Right lobe of liver (tissue), 6 donors: ENCODE results near the gene RHEBL1. TPM values are rescaled to one million over a fixed set of nuclear protein-coding genes. Genes with fewer than 3 reads are reported as not detected.

Experiments
- ATAC-seq, 4 donors: fragments of 200-7000 bp; cut with Tn5 transposase; one replicate each; pipeline ENCODE4 v1.9.1; 2020; ENCODE audit warnings: mild to moderate bottlenecking in 4 of 4, moderate library complexity in 4 of 4
- DNase-seq, 3 donors: peaks; one replicate each; pipeline ENCODE4 v3.0.0-alpha.2; 2020
- H3K27ac ChIP-seq, 3 donors: fragments of 200-600 bp; one replicate each; pipeline ENCODE4 v1.8.0; 2022
- H3K27me3 ChIP-seq, 2 donors: fragments of 200-600 bp; one replicate each; pipeline ENCODE4 v1.8.0; 2022
- H3K36me3 ChIP-seq, 4 donors: fragments of 200-600 bp; sonication (generic) in 1 of 4; one replicate each; pipeline versions ENCODE4 v1.5.1 to v1.8.0; 2017 to 2022; ENCODE audit warnings: control low read depth in 1 of 4
- H3K4me1 ChIP-seq, 4 donors: fragments of 200-600 bp; sonication (generic) in 1 of 4; one replicate each; pipeline versions ENCODE4 v1.5.1 to v1.8.0; 2017 to 2022; ENCODE audit warnings: control low read depth in 1 of 4
- H3K4me3 ChIP-seq, 3 donors: fragments of 200-600 bp; one replicate each; pipeline ENCODE4 v1.8.0; 2022
- H3K9me3 ChIP-seq, 4 donors: fragments of 200-600 bp; sonication (generic) in 1 of 4; one replicate each; pipeline versions ENCODE4 v1.5.1 to v1.8.0; 2017 to 2022; ENCODE audit warnings: control low read depth in 1 of 4
- POLR2A ChIP-seq: fragments of 450-650 bp; IDR thresholded peaks from one replicate; pipeline ENCODE4 v1.6.1; 2017; ENCODE audit warnings: antibody characterized with exemption, mild to moderate bottlenecking
- WGBS: methylation state at CpG from one replicate; pipeline ENCODE4 v1.1.6; 2018; ENCODE audit warnings: low coverage, low lambda C conversion rate; ENCODE audit not compliant: insufficient coverage; ENCODE audit errors: missing lambda C conversion rate; 5-methylcytosine and 5-hydroxymethylcytosine counted together
- intact Hi-C, 2 donors: fragments of 100-400 bp; cut with DNase I; formaldehyde crosslinking; loops; one replicate each; pipeline versions ENCODE4 v1.11.2 to v1.14.1; 2022
- long read RNA-seq: library from polyadenylated mRNA; unstranded; transcript quantifications from one replicate; pipeline ENCODE4 v2.0.0, GENCODE V29; 2019
- total RNA-seq, 6 experiments: library from RNA; depleted of rRNA in 2 of 6; stranded (reverse); fragments of >200 nt in 2 of 6; fragmentation: NEBNext Ultra II Directional in 3 of 6; extraction: Animal tissue kit (Norgen Biotek cat#: 25700) in 3 of 6; gene quantifications; one replicate each; pipeline versions ENCODE4 v1.1.0 to v1.2.4, GENCODE V29; 2016 to 2023
- TF ChIP-seq, protein P1 (sequence below), 4 donors: fragments of 200-600 bp in 3 of 4; fragments of 450-650 bp in 1 of 4; IDR thresholded peaks; one replicate each; pipeline versions ENCODE4 v1.5.1 to v1.8.0; 2016 to 2022; ENCODE audit warnings: antibody characterized with exemption in 4 of 4, mild to moderate bottlenecking in 2 of 4
- donor health status: DM: no; HTN: yes; CAD: no.
- donor health status: DM: no; HTN: no; CAD: no.
- donor health status: DM: no; HTN: no; CAD: no.
- donor health status: DM: no; HTN: yes; CAD: no.
- donor health status: DM: no; HTN: yes; CAD: no.

Gene RHEBL1, protein sequence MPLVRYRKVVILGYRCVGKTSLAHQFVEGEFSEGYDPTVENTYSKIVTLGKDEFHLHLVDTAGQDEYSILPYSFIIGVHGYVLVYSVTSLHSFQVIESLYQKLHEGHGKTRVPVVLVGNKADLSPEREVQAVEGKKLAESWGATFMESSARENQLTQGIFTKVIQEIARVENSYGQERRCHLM
- under 1 TPM in 5 of 6 experiments, not detected in 1; 0.17 to 0.60 (median 0.43) TPM for total RNA-seq
- long read RNA-seq, result 0 reads

GRCh38 chr12:49069507-49070346, at the start of gene RHEBL1:
TSS of gene RHEBL1 (minus strand) at chr12:49069979. CDS start at chr12:49069785, 194 bp downstream.
- peaks cover 0 to 7% (median 2%) of the 10 kb centered on the region in 4 donors for H3K4me1 ChIP-seq
- ATAC-seq, result peak; percentile 100
- no peaks in the 10 kb centered on the region for H3K9me3 ChIP-seq
- H3K27ac ChIP-seq, result peak within 1 kb of the TSS; percentile 17 to 60 (median 48)
- DNase-seq, result peak; percentile 99
- TF ChIP-seq, protein P1, sequence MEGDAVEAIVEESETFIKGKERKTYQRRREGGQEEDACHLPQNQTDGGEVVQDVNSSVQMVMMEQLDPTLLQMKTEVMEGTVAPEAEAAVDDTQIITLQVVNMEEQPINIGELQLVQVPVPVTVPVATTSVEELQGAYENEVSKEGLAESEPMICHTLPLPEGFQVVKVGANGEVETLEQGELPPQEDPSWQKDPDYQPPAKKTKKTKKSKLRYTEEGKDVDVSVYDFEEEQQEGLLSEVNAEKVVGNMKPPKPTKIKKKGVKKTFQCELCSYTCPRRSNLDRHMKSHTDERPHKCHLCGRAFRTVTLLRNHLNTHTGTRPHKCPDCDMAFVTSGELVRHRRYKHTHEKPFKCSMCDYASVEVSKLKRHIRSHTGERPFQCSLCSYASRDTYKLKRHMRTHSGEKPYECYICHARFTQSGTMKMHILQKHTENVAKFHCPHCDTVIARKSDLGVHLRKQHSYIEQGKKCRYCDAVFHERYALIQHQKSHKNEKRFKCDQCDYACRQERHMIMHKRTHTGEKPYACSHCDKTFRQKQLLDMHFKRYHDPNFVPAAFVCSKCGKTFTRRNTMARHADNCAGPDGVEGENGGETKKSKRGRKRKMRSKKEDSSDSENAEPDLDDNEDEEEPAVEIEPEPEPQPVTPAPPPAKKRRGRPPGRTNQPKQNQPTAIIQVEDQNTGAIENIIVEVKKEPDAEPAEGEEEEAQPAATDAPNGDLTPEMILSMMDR (IDR thresholded peaks at IDR 0.05), result peak in 2 of 4 donors; percentile 7
- TF ChIP-seq POLR2A, result no peak
- no peaks in the 10 kb centered on the region for H3K36me3 ChIP-seq
- no peaks in the 10 kb centered on the region for H3K27me3 ChIP-seq
- peak within 1 kb of the TSS; percentile 70 to 76 (median 75) for H3K4me3 ChIP-seq
- intact Hi-C loops, result loop anchor here in 1 of 2 donors (10.0 kb wide), 1 partner anchor 55 kb away; no protein-coding TSS in a partner anchor
- WGBS, result under 1% methylated on average over 25 of the region's 60 CpGs

DNA sequence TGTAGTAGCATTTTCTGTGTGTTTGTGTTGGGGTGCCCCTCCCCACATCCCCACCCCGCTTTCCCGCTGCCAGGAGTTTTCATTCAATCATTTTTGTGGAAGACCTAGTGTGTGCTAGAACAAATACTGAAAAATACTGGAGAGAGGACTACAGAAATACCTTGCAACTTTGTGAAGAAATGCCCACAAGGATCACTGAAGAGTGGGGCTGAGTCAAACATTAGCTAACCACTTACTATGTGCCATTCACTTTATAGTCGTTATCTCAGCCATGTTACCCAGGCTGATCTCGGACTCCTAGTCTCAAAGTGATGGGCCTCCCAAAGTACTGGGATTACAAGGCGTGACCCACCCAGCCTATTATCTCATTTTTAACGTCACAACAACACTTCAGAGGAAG, 41.4 kb upstream of the RHEBL1 start:
- Histone ChIP-seq H3K27ac (peak overlapping the region; percentile 20 to 95 (median 91)), H3K9me3 (no peaks in the 10 kb centered on the region), H3K4me3 (peak overlapping the region in 2 of 3 donors; percentile 92 to 97), H3K4me1 (peaks cover 0 to 22% (median 9%) of the 10 kb centered on the region in 4 donors), H3K27me3 (no peaks in the 10 kb centered on the region), H3K36me3 (peaks cover 0 to 8% (median 0%) of the 10 kb centered on the region in 4 donors)
- ATAC-seq (no peak), DNase-seq (no peak)
- TF ChIP-seq POLR2A, result no peak
- 45% methylated on average over 6 of the region's 6 CpGs for WGBS
- intact Hi-C loops, result no loop called here

DNA sequence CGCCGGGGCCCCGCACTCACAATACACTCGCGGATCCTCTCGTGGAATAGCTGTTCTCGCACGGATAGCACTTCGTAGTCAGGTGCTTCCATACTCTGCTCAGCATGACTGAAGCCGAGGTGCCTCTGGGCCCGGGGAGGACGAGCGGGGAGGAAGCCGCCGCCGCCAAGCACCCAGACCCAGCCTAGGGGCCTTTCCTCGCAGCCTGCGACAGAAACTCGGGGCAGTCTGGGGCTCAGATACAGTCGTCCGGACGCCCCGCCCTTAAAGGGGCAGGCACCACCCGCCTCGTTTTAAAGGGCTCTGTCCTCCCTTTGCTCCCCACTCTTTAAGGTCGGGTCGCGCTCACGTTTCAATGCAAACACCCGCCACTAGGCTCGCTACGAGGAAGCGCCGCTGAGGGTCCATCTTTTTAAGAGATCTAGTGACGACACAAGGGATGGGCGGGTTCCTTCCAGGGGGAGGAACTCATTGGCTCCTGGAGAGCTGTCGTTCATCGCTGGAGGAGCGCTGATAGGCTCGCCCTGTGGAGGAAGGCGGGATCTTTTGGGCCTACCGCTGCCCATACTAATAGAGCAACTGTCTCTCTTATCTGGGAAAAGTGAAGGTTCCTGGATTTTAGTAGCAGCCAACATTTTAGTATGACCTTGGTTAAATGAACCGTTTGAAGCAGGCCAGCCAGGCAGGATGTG, 40.8 kb upstream of the RHEBL1 start, which contains the start of gene LMBR1L:
Gene LMBR1L (minus strand): TSS at position 384 of the 692 bp plus-strand sequence. CDS start 292 bp downstream, at position 92.
- ATAC-seq, result peak; percentile 95 to 98 (median 96)
- intact Hi-C loops, result no loop called here
- Histone ChIP-seq H3K36me3 (peaks cover 0 to 10% (median 0%) of the 10 kb centered on the region in 4 donors), H3K4me3 (peak within 1 kb of the TSS; percentile 76 to 97 (median 92)), H3K4me1 (peaks cover 0 to 22% (median 9%) of the 10 kb centered on the region in 4 donors), H3K9me3 (no peaks in the 10 kb centered on the region), H3K27ac (peak within 1 kb of the TSS; percentile 91 to 95 (median 94)), H3K27me3 (no peaks in the 10 kb centered on the region)
- TF ChIP-seq, protein P1 (IDR thresholded peaks at IDR 0.05), result peak; percentile 28 to 53 (median 48)
- TF ChIP-seq POLR2A, result peak; percentile 83
- DNase-seq, result peak; percentile 95 to 98 (median 97)
- 0% methylated on average over 31 of the region's 43 CpGs for WGBS

- TF ChIP-seq POLR2A, result no peak
- TF ChIP-seq, protein P1 (IDR thresholded peaks at IDR 0.05), result no peak
- H3K27ac ChIP-seq, result peak overlapping the region; percentile 91 to 95 (median 94)
- ATAC-seq (peak; percentile 23 to 31 (median 26)), DNase-seq (peak in 2 of 3 donors; percentile 46 to 64)
- no peaks in the 10 kb centered on the region for H3K27me3 ChIP-seq
- H3K4me1 ChIP-seq, result peaks cover 0 to 22% (median 9%) of the 10 kb centered on the region in 4 donors
- H3K36me3 ChIP-seq, result peaks cover 0 to 10% (median 0%) of the 10 kb centered on the region in 4 donors
- 10% methylated on average over 12 of the region's 33 CpGs for WGBS
- intact Hi-C loops, result no loop called here
- H3K4me3 ChIP-seq, result peak overlapping the region; percentile 76 to 97 (median 92)
- no peaks in the 10 kb centered on the region for H3K9me3 ChIP-seq
These were observed 40.1 kb upstream of the RHEBL1 start for GRCh38 chr12:49109641-49110463.
